ENCODE data around the gene TTLL6.

GRCh38 chr17:48842746-48843145, 25.7 kb upstream of the TTLL6 start:
- TF ChIP-seq CTCF (conservative IDR thresholded peaks at IDR 0.05; ENCODE audit: low read length) = no peak
- TF ChIP-seq EZH2phosphoT487 (IDR thresholded peaks at IDR 0.05; ENCODE audit: borderline replicate concordance) = no peak

Measured in Loucy (cell line).